Vagina (tissue), 2 donors: Measurements from ENCODE around the gene GRAMD2B. TPM values are rescaled to one million over a fixed set of nuclear protein-coding genes. Genes with fewer than 3 reads are reported as not detected.

Experiments used
- DNase-seq, 2 donors: peaks; one replicate each; pipeline ENCODE4 v3.0.0-alpha.2; 2017; ENCODE audit errors: extremely low spot score in 2 of 2
- H3K27ac ChIP-seq: fragments of 200-600 bp; sonication (generic); one replicate; pipeline ENCODE4 v1.5.1; 2019
- H3K27me3 ChIP-seq: fragments of 200-600 bp; sonication (generic); one replicate; pipeline ENCODE4 v1.5.1; 2019
- H3K36me3 ChIP-seq, 2 donors: fragments of 200-600 bp; sonication (generic); one replicate each; pipeline ENCODE4 v1.5.1; 2017 to 2019
- H3K4me1 ChIP-seq: fragments of 200-600 bp; sonication (generic); one replicate; pipeline ENCODE4 v1.5.1; 2019
- H3K4me3 ChIP-seq, 2 donors: fragments of 200-600 bp; sonication (generic); 1 replicate in 1 of 2; 2 replicates in 1 of 2; pipeline ENCODE4 v1.5.1; 2016 to 2019
- H3K9me3 ChIP-seq: fragments of 200-600 bp; sonication (generic); one replicate; pipeline ENCODE4 v1.5.1; 2019
- CTCF ChIP-seq, 3 experiments: fragments of 450-650 bp in 2 of 3; fragments of 200-600 bp in 1 of 3; sonication (generic) in 1 of 3; IDR thresholded peaks; one replicate each; pipeline ENCODE4 v1.5.1; 2017 to 2019; ENCODE audit warnings: antibody characterized with exemption in 3 of 3, mild to moderate bottlenecking in 2 of 3, moderate library complexity in 2 of 3
- POLR2A ChIP-seq, 2 donors: fragments of 450-650 bp; IDR thresholded peaks; one replicate each; pipeline ENCODE4 v1.6.1; 2017; ENCODE audit warnings: antibody characterized with exemption in 2 of 2, mild to moderate bottlenecking in 2 of 2, moderate library complexity in 2 of 2
- POLR2AphosphoS5 ChIP-seq, 2 donors: sonication (generic); formaldehyde crosslinking; IDR thresholded peaks; one replicate each; pipeline ENCODE4 v1.9.0; 2017; ENCODE audit warnings: antibody characterized with exemption in 2 of 2, mild to moderate bottlenecking in 2 of 2, low read depth in 1 of 2; ENCODE audit not compliant: insufficient read depth in 1 of 2
- intact Hi-C: fragments of 100-400 bp; cut with DNase I; formaldehyde crosslinking; loops from one replicate; pipeline ENCODE4 v1.15.1; 2023
- total RNA-seq: library from RNA; depleted of rRNA; stranded (reverse); fragments of >200 nt; gene quantifications from one replicate; pipeline ENCODE4 v1.2.3, GENCODE V29; 2016

The GRAMD2B gene
- total RNA-seq, 1 donor from 2014 or later: 76.9 TPM

GRCh38 chr5:126413856-126414255 is 9.4 kb upstream of the GRAMD2B start:
- Histone ChIP-seq H3K36me3 (no peaks in the 10 kb centered on the region), H3K27me3 (no peaks in the 10 kb centered on the region), H3K4me1 (peaks cover 4% of the 10 kb centered on the region), H3K4me3 (no peak overlapping the region), H3K9me3 (no peaks in the 10 kb centered on the region), H3K27ac (peak overlapping the region; percentile 64)
- TF ChIP-seq POLR2A (IDR thresholded peaks at IDR 0.05): no peak
- no peak for TF ChIP-seq POLR2AphosphoS5 (IDR thresholded peaks at IDR 0.05; ENCODE audit: insufficient read depth in 1 of 2, low read depth in 1 of 2)
- TF ChIP-seq CTCF (IDR thresholded peaks at IDR 0.05): no peak
- intact Hi-C loops: no loop called here
- DNase-seq: no peak

DNA sequence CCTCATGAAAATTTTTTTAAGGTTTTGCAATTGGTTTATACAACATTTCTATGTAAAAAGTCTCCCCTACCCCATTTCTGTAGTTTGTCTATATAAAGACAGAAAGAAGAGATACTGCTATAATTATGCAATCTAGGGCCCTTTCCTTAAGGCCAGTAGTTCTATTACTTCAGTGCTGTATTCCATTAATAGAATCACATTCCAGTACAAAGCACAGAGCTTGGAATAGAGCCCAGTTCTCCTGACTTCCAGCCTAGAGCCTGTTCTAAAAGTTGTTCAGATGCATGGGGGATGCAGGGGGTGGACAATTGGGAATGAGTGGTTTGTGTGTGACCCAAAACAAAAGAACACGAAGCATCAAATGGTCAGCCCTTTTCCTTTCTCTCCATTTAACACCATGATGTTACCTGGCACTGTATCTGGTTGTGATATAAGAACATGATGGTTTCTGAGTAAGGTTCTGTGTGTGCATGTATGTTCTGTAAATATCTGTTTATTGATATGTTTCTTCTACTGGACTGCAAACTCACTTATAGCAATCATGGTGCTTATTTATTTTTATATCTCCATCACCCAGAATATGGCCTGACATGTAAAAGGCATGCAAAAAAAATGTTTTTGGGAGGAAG is 8.2 kb upstream of the GRAMD2B start:
- intact Hi-C loops: no loop called here
- Histone ChIP-seq H3K36me3 (no peaks in the 10 kb centered on the region), H3K4me3 (no peak overlapping the region), H3K27ac (peak overlapping the region; percentile 64), H3K27me3 (no peaks in the 10 kb centered on the region), H3K4me1 (peaks cover 4% of the 10 kb centered on the region), H3K9me3 (no peaks in the 10 kb centered on the region)
- no peak for DNase-seq
- peak in 1 of 2 donors; percentile 78 for TF ChIP-seq POLR2AphosphoS5 (IDR thresholded peaks at IDR 0.05; ENCODE audit: insufficient read depth in 1 of 2, low read depth in 1 of 2)
- TF ChIP-seq POLR2A (IDR thresholded peaks at IDR 0.05): no peak
- TF ChIP-seq CTCF (IDR thresholded peaks at IDR 0.05): no peak

DNA sequence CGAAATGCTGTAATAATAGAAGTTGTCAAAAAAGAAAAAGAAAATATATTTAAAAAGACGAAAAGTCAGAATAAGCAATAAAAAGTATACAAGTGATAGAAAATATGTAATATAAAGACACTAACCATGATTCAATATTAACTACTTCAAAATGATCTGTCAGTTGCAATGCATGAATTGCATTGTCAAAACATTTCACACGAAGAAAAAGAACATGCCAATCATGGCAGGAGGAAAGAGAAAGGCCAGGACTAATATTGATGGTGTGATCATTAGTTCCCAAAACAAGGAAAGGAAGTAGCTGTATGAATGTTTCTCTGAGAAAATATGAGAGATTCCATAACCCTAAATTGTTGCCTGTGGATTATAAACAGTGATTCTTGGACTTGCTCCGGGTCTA is 7.4 kb upstream of the GRAMD2B start:
- peaks cover 4% of the 10 kb centered on the region for H3K4me1 ChIP-seq
- no peak for DNase-seq
- H3K36me3 ChIP-seq: no peaks in the 10 kb centered on the region
- TF ChIP-seq POLR2AphosphoS5 (IDR thresholded peaks at IDR 0.05; ENCODE audit: insufficient read depth in 1 of 2, low read depth in 1 of 2): no peak
- TF ChIP-seq CTCF (IDR thresholded peaks at IDR 0.05): no peak
- TF ChIP-seq POLR2A (IDR thresholded peaks at IDR 0.05): no peak
- no peaks in the 10 kb centered on the region for H3K27me3 ChIP-seq
- intact Hi-C loops: no loop called here
- no peak overlapping the region for H3K4me3 ChIP-seq
- H3K27ac ChIP-seq: no peak overlapping the region
- no peaks in the 10 kb centered on the region for H3K9me3 ChIP-seq

- Histone ChIP-seq H3K4me3 (no peak overlapping the region), H3K9me3 (no peaks in the 10 kb centered on the region), H3K36me3 (no peaks in the 10 kb centered on the region), H3K27me3 (no peaks in the 10 kb centered on the region), H3K27ac (no peak overlapping the region), H3K4me1 (peaks cover 4% of the 10 kb centered on the region)
- intact Hi-C loops: no loop called here
- TF ChIP-seq POLR2AphosphoS5 (IDR thresholded peaks at IDR 0.05; ENCODE audit: insufficient read depth in 1 of 2, low read depth in 1 of 2) (no peak), CTCF (IDR thresholded peaks at IDR 0.05) (no peak), POLR2A (IDR thresholded peaks at IDR 0.05) (no peak)
- DNase-seq: no peak
Observed at GRCh38 chr5:126416266-126416925, 6.8 kb upstream of the GRAMD2B start.

GRCh38 chr5:126417178-126417577 is 6.0 kb upstream of the GRAMD2B start:
- Histone ChIP-seq H3K27ac (no peak overlapping the region), H3K4me1 (peaks cover 4% of the 10 kb centered on the region), H3K36me3 (no peaks in the 10 kb centered on the region), H3K9me3 (no peaks in the 10 kb centered on the region), H3K4me3 (no peak overlapping the region), H3K27me3 (no peaks in the 10 kb centered on the region)
- no peak for DNase-seq
- TF ChIP-seq CTCF (IDR thresholded peaks at IDR 0.05) (no peak), POLR2AphosphoS5 (IDR thresholded peaks at IDR 0.05; ENCODE audit: insufficient read depth in 1 of 2, low read depth in 1 of 2) (no peak), POLR2A (IDR thresholded peaks at IDR 0.05) (no peak)
- intact Hi-C loops: no loop called here
